Brain microvascular endothelial cell (primary cell): Measurements from ENCODE around the gene DOCK2.

Source experiments
- DNase-seq: peaks from one replicate; pipeline ENCODE4 v3.0.0-alpha.2; 2020
- H3K27ac ChIP-seq: fragments of 250-450 bp; sonication (Bioruptor Pico); 2 replicates; pipeline ENCODE4 v1.5.1; 2020; ENCODE audit warnings: mild to moderate bottlenecking, moderate library complexity
- H3K27me3 ChIP-seq: fragments of 250-450 bp; sonication (Bioruptor Pico); replicated peaks from 2 replicates; pipeline ENCODE4 v1.5.1; 2020; ENCODE audit warnings: mild to moderate bottlenecking
- H3K36me3 ChIP-seq: fragments of 250-450 bp; sonication (Bioruptor Pico); replicated peaks from 2 replicates; pipeline ENCODE4 v1.5.1; 2020; ENCODE audit warnings: mild to moderate bottlenecking
- H3K4me3 ChIP-seq: 2 replicates; pipeline ENCODE4 v1.5.1; 2011; ENCODE audit warnings: low read depth, mild to moderate bottlenecking, control low read depth, low read length, moderate library complexity
- CTCF ChIP-seq: IDR thresholded peaks from 2 replicates; pipeline ENCODE4 v1.5.1; 2011; ENCODE audit warnings: low read depth, mild to moderate bottlenecking, moderate library complexity, low read length, control low read depth, inconsistent platforms; ENCODE audit errors: missing control alignments
- in situ Hi-C: cut with HindIII; loops from 2 replicates; pipeline ENCODE4 v1.10.0; 2017; ENCODE audit warnings: low sequenced_read_pairs, low pct_ligation_motif_present

Gene DOCK2

GRCh38 chr5:169731221-169731620 lies 94.1 kb downstream of the DOCK2 start:
- DNase-seq, result no peak
- TF ChIP-seq CTCF, result no peak
- Histone ChIP-seq H3K27me3 (no peaks in the 10 kb centered on the region), H3K36me3 (no peaks in the 10 kb centered on the region), H3K4me3 (no peak overlapping the region), H3K27ac (no peak overlapping the region)
- in situ Hi-C loops, result no loop called here

GRCh38 chr5:169732841-169733240 lies 95.8 kb downstream of the DOCK2 start:
- in situ Hi-C loops, result no loop called here
- no peak for DNase-seq
- no peak overlapping the region for H3K27ac ChIP-seq
- no peak for TF ChIP-seq CTCF
- H3K4me3 ChIP-seq, result no peak overlapping the region
- no peaks in the 10 kb centered on the region for H3K27me3 ChIP-seq
- no peaks in the 10 kb centered on the region for H3K36me3 ChIP-seq

GRCh38 chr5:169735913-169736312 lies 98.8 kb downstream of the DOCK2 start:
- Histone ChIP-seq H3K4me3 (no peak overlapping the region), H3K27me3 (no peaks in the 10 kb centered on the region), H3K27ac (no peak overlapping the region), H3K36me3 (no peaks in the 10 kb centered on the region)
- DNase-seq, result no peak
- in situ Hi-C loops, result no loop called here
- TF ChIP-seq CTCF, result no peak

GRCh38 chr5:169736653-169737052 lies 99.6 kb downstream of the DOCK2 start:
- no peak for TF ChIP-seq CTCF
- no peaks in the 10 kb centered on the region for H3K27me3 ChIP-seq
- H3K36me3 ChIP-seq, result no peaks in the 10 kb centered on the region
- H3K27ac ChIP-seq, result no peak overlapping the region
- no peak for DNase-seq
- no peak overlapping the region for H3K4me3 ChIP-seq
- in situ Hi-C loops, result no loop called here

GRCh38 chr5:169740435-169740834 lies 103.4 kb downstream of the DOCK2 start:
- H3K27ac ChIP-seq, result no peak overlapping the region
- no peak overlapping the region for H3K4me3 ChIP-seq
- DNase-seq, result no peak
- no peaks in the 10 kb centered on the region for H3K27me3 ChIP-seq
- no peak for TF ChIP-seq CTCF
- H3K36me3 ChIP-seq, result no peaks in the 10 kb centered on the region
- in situ Hi-C loops, result no loop called here

- no peaks in the 10 kb centered on the region for H3K27me3 ChIP-seq
- in situ Hi-C loops, result no loop called here
- H3K27ac ChIP-seq, result peak overlapping the region; percentile 61
- no peak for TF ChIP-seq CTCF
- no peaks in the 10 kb centered on the region for H3K36me3 ChIP-seq
- peak; percentile 75 for DNase-seq
- no peak overlapping the region for H3K4me3 ChIP-seq
Measured at GRCh38 chr5:169742771-169743296, 105.8 kb downstream of the DOCK2 start.
